SU-DHL-6 (cell line): Measurements from ENCODE around the gene FAP.

Source experiments
- H2AFZ ChIP-seq: fragments of 200-600 bp; sonication (generic); 2 replicates; pipeline ENCODE4 v1.6.1; 2014; ENCODE audit warnings: low read depth, mild to moderate bottlenecking, moderate library complexity, mixed read lengths, antibody characterized with exemption, low read length; ENCODE audit not compliant: severe bottlenecking
- H3F3A ChIP-seq: fragments of 200-600 bp; shearing (Covaris generic); 2 replicates; pipeline ENCODE4 v1.6.0; 2016; ENCODE audit warnings: antibody characterized with exemption, mild to moderate bottlenecking; ENCODE audit not compliant: insufficient read depth
- H3K27ac ChIP-seq: fragments of 200-600 bp; sonication (generic); 2 replicates; pipeline ENCODE4 v1.5.1; 2016; ENCODE audit warnings: low read depth, mild to moderate bottlenecking, low read length, moderate library complexity, mixed read lengths
- H3K27me3 ChIP-seq: fragments of 200-600 bp; sonication (generic), shearing (Covaris generic); 2 replicates; pipeline ENCODE4 v1.6.0; 2014; ENCODE audit warnings: mild to moderate bottlenecking, low read length
- H3K36me3 ChIP-seq: fragments of 200-600 bp; sonication (generic); 2 replicates; pipeline ENCODE4 v1.6.1; 2014; ENCODE audit warnings: mild to moderate bottlenecking, low read length, mixed read lengths
- H3K4me2 ChIP-seq: fragments of 300-600, 200-600 bp; shearing (Covaris generic), sonication (generic); 2 replicates; pipeline ENCODE4 v1.6.0; 2014; ENCODE audit warnings: low read length, low read depth, mild to moderate bottlenecking; ENCODE audit not compliant: poor library complexity, severe bottlenecking
- H3K4me3 ChIP-seq: fragments of 200-600 bp; sonication (generic); 2 replicates; pipeline ENCODE4 v1.5.1; 2014; ENCODE audit warnings: antibody characterized with exemption, low read length, mild to moderate bottlenecking, mixed read lengths; ENCODE audit not compliant: insufficient read depth, poor library complexity, severe bottlenecking
- H3K79me2 ChIP-seq: fragments of 200-600 bp; sonication (generic); 2 replicates; pipeline ENCODE4 v1.6.1; 2014; ENCODE audit warnings: mild to moderate bottlenecking, low read length, moderate library complexity; ENCODE audit not compliant: insufficient read depth
- H3K9ac ChIP-seq: fragments of 200-600 bp; sonication (generic); 2 replicates; pipeline ENCODE4 v1.7.0; 2014; ENCODE audit warnings: mild to moderate bottlenecking, low read length
- H3K9me2 ChIP-seq: fragments of 200-600 bp; sonication (generic); replicated peaks from 2 replicates; pipeline ENCODE4 v1.6.1; 2014; ENCODE audit warnings: low read length; ENCODE audit not compliant: insufficient read depth
- H3K9me3 ChIP-seq: fragments of 200-600 bp; sonication (generic); 2 replicates; pipeline ENCODE4 v1.6.1; 2014; ENCODE audit warnings: low read length, mixed read lengths; ENCODE audit not compliant: insufficient read depth
- H4K20me1 ChIP-seq: fragments of 200-600 bp; sonication (generic); 2 replicates; pipeline ENCODE4 v1.6.1; 2014; ENCODE audit warnings: low read depth, mild to moderate bottlenecking, antibody characterized with exemption, low read length, moderate library complexity, mixed read lengths
- CTCF ChIP-seq: fragments of 200-600 bp; sonication (generic); IDR thresholded peaks from one replicate; pipeline ENCODE4 v1.5.1; 2017; ENCODE audit warnings: antibody characterized with exemption, mild to moderate bottlenecking, low read length, moderate library complexity; ENCODE audit not compliant: insufficient read depth, poor library complexity, severe bottlenecking
- EZH2phosphoT487 ChIP-seq: fragments of 200-600 bp; sonication (generic), shearing (Covaris generic); conservative IDR thresholded peaks from 2 replicates; pipeline ENCODE4 v1.6.1; 2018; ENCODE audit warnings: mild to moderate bottlenecking, antibody characterized with exemption, low read length, moderate library complexity, mixed read lengths

FAP gene

GRCh38 chr2:162172802-162173370 lies 70.4 kb downstream of the FAP start:
- Histone ChIP-seq H3K27ac (no peak overlapping the region), H2AFZ (no peak overlapping the region), H3K4me2 (no peak overlapping the region)

GRCh38 chr2:162166745-162167144 lies 76.5 kb downstream of the FAP start:
- no peak overlapping the region for H2AFZ ChIP-seq

More at GRCh38 chr2:162172802-162173370, 70.4 kb downstream of the FAP start:
- Histone ChIP-seq H3K4me3 (no peak overlapping the region), H3K36me3 (no peaks in the 10 kb centered on the region), H3K9ac (no peak overlapping the region), H3K27me3 (no peaks in the 10 kb centered on the region), H4K20me1 (no peaks in the 10 kb centered on the region), H3K79me2 (no peaks in the 10 kb centered on the region), H3F3A (no peaks in the 10 kb centered on the region), H3K9me2 (no peaks in the 10 kb centered on the region), H3K9me3 (no peaks in the 10 kb centered on the region)
- TF ChIP-seq CTCF, result no peak
- TF ChIP-seq EZH2phosphoT487, result no peak

DNA sequence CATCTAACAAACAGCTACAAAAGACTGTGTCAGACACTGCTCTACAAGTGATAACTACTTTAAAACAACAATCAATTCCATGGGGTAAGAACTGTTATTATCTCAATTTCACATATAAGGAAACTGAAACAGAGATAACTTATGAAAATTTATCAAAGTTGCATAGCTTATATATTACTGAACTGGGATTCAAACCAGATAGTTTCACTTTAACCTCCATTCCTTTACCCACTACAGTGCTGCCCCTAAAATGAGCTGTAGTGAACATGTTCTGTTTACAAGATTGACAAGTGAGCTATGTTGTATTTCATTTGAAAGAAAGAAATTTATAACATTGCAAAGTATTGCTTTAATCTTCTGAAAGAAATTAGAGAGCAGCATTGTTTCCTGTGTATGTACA lies 77.1 kb downstream of the FAP start:
- Histone ChIP-seq H3K36me3 (no peaks in the 10 kb centered on the region), H3K27ac (no peak overlapping the region), H3F3A (no peaks in the 10 kb centered on the region), H3K4me2 (no peak overlapping the region), H4K20me1 (no peaks in the 10 kb centered on the region), H3K79me2 (no peaks in the 10 kb centered on the region), H2AFZ (no peak overlapping the region), H3K9ac (no peak overlapping the region), H3K9me2 (no peaks in the 10 kb centered on the region), H3K27me3 (no peaks in the 10 kb centered on the region), H3K9me3 (no peaks in the 10 kb centered on the region), H3K4me3 (no peak overlapping the region)
- TF ChIP-seq CTCF (no peak), EZH2phosphoT487 (no peak)

More at GRCh38 chr2:162166745-162167144, 76.5 kb downstream of the FAP start:
- no peaks in the 10 kb centered on the region for H3F3A ChIP-seq
- no peaks in the 10 kb centered on the region for H3K27me3 ChIP-seq
- H3K79me2 ChIP-seq, result no peaks in the 10 kb centered on the region
- no peaks in the 10 kb centered on the region for H4K20me1 ChIP-seq
- no peak overlapping the region for H3K4me3 ChIP-seq
- H3K9me3 ChIP-seq, result no peaks in the 10 kb centered on the region
- no peak overlapping the region for H3K9ac ChIP-seq
- H3K36me3 ChIP-seq, result no peaks in the 10 kb centered on the region
- no peak overlapping the region for H3K27ac ChIP-seq
- no peaks in the 10 kb centered on the region for H3K9me2 ChIP-seq
- TF ChIP-seq EZH2phosphoT487 (no peak), CTCF (no peak)
- H3K4me2 ChIP-seq, result no peak overlapping the region
